RCC 7860 (cell line): ENCODE data around the gene FAM53A.
A peak's percentile ranks its signal among the peaks of the same experiment; 100 is the strongest.
"Not testable (repeated sequence)": the region's sequence is repeated elsewhere in the genome, so short reads cannot be mapped to it uniquely, and the experiment has no call there.

ENCODE experiments used
- DNase-seq: peaks from one replicate; pipeline ENCODE4 v3.0.0-alpha.2; 2015; ENCODE audit warnings: low spot score
- FAIRE-seq: peaks from 2 replicates; lab custom pipeline; 2012; peaks lifted over from hg19 to GRCh38; lab: Jason Lieb, UNC

FAM53A gene

GRCh38 chr4:1717129-1718094, 33.3 kb upstream of the FAM53A start:
- DNase-seq (no peak), FAIRE-seq (no peak)

GRCh38 chr4:1716065-1716945, 32.2 kb upstream of the FAM53A start:
- no peak for DNase-seq
- FAIRE-seq, result no peak

GRCh38 chr4:1715002-1715758, 31.1 kb upstream of the FAM53A start:
- DNase-seq (no peak), FAIRE-seq (no peak)

GRCh38 chr4:1714303-1715001, 30.3 kb upstream of the FAM53A start:
- FAIRE-seq, result no peak
- DNase-seq, result no peak

- FAIRE-seq, result no peak
- DNase-seq, result no peak
Measured at GRCh38 chr4:1713003-1713851, 29.1 kb upstream of the FAM53A start.

- FAIRE-seq, result peak; percentile 52
- DNase-seq, result peak; percentile 94
Measured at GRCh38 chr4:1712216-1713002, 28.3 kb upstream of the FAM53A start, which contains the start of gene SLBP. Gene SLBP (minus strand): TSS chr4:1712319. CDS start chr4:1712188, 131 bp downstream.

- DNase-seq, result no peak
- no peak for FAIRE-seq
Measured at GRCh38 chr4:1711571-1712215, 27.6 kb upstream of the FAM53A start.

GRCh38 chr4:1711055-1711570, 27.0 kb upstream of the FAM53A start:
- DNase-seq, result no peak
- no peak for FAIRE-seq

- DNase-seq (no peak), FAIRE-seq (no peak)
Measured at GRCh38 chr4:1708581-1708980, 24.5 kb upstream of the FAM53A start.

GRCh38 chr4:1706358-1706757, 22.2 kb upstream of the FAM53A start:
- FAIRE-seq (no peak), DNase-seq (no peak)

- DNase-seq (no peak), FAIRE-seq (no peak)
Measured at GRCh38 chr4:1705732-1706131, 21.6 kb upstream of the FAM53A start.

- DNase-seq, result no peak
- FAIRE-seq, result no peak
Measured at GRCh38 chr4:1703867-1704266, 19.8 kb upstream of the FAM53A start.

GRCh38 chr4:1701671-1702070, 17.6 kb upstream of the FAM53A start:
- not testable (repeated sequence) for DNase-seq, FAIRE-seq

GRCh38 chr4:1695913-1696312, 11.8 kb upstream of the FAM53A start:
- FAIRE-seq (no peak), DNase-seq (no peak)

- FAIRE-seq (no peak), DNase-seq (peak; percentile 66)
Measured at GRCh38 chr4:1693131-1693896, 9.2 kb upstream of the FAM53A start.

- FAIRE-seq (no peak), DNase-seq (no peak)
Measured at GRCh38 chr4:1691737-1692373, 7.7 kb upstream of the FAM53A start.
